ENCODE data around the gene INPP4B.

Gene INPP4B

DNA sequence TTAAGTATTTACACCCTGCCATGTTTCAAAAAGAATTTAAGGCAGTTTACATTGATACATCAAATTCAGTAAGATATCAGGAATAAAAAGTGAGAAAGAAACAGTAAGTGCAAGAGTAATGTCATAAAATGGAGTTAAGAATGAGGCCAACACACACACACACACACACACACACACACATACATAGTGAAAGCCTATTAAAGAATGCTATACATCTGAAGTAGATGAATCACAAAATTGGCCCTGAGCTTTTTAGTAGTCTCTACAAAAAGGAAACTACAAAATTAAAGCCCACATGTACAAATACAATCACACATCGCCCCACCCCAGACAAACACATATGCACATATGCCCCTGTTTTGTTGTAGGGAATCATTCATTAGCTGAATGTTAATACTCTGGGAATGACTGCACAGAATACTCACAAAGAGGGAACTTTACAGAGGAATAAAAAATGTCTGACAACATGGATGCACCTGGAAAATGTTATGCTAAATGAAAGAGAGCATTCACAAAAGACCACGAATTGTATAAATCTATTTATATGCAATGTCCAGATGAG, 780.9 kb downstream of the INPP4B start:
- Histone ChIP-seq H3K9me3 (replicated peaks in 1 of 11) (peaks cover 0 to 7% (median 0%) of the 10 kb centered on the region in 11 experiments; a peak in 2 of 22 replicates), H3K4me1 (no peaks in the 10 kb centered on the region), H4K20me1 (no peaks in the 10 kb centered on the region), H3K36me3 (no peaks in the 10 kb centered on the region), H3K4me3 (no peak overlapping the region), H3K27me3 (no peaks in the 10 kb centered on the region), H3K27ac (no peak overlapping the region), H3K9ac (no peak overlapping the region), H3K4me2 (no peak overlapping the region)
- no peak for TF ChIP-seq Cebpa-rat (IDR thresholded peaks at IDR 0.05)

DNA sequence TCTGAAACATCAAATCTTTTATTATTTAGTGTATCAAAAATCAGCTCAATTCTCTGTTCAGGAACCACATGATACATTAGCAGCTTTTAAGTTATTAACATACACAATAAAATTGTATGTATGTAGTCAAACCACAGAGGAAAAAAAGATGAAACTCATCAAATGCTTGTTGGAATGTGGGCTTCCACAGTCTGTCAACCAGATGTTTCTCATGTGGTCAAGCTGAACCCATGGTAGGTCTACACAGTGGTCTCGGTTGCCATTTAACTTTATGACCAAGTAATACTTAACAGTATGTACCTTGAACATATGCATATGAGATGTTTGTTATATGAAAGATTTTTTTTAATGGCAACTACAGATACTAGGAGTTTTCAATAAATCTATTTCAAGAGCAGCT, 781.9 kb downstream of the INPP4B start:
- Histone ChIP-seq H3K9me3 (replicated peaks in 1 of 11) (peaks cover 0 to 7% (median 0%) of the 10 kb centered on the region in 11 experiments; a peak in 2 of 22 replicates), H3K4me3 (no peak overlapping the region), H3K27me3 (no peaks in the 10 kb centered on the region), H4K20me1 (no peaks in the 10 kb centered on the region), H3K4me1 (no peaks in the 10 kb centered on the region), H3K36me3 (no peaks in the 10 kb centered on the region), H3K4me2 (no peak overlapping the region), H3K9ac (no peak overlapping the region), H3K27ac (no peak overlapping the region)
- no peak for TF ChIP-seq Cebpa-rat (IDR thresholded peaks at IDR 0.05)

DNA sequence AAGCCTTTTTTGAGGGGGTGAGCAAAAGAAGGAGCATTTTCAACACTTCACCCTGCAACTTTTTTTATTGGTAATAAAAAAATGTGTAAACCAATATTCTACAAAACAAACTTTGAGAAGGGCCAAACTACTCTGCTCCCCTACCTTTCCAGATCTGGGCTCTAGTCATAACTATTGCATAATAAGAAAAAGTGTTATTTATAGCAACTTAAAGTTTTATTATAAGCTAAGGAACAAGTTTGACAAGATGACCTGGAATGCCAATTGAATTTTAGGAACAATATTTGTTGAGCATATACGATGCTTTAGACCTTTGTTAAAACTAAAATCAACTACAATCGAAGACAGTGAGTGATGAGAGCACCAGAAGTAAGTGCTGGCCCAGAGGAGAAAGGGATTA, 800.1 kb downstream of the INPP4B start:
- H3K4me1 ChIP-seq: no peaks in the 10 kb centered on the region
- H3K4me3 ChIP-seq: no peak overlapping the region
- H3K27ac ChIP-seq: no peak overlapping the region
- no peak overlapping the region for H3K9ac ChIP-seq
- H4K20me1 ChIP-seq: no peaks in the 10 kb centered on the region
- H3K36me3 ChIP-seq: no peaks in the 10 kb centered on the region
- no peaks in the 10 kb centered on the region for H3K9me3 ChIP-seq (replicated peaks in 1 of 11)
- TF ChIP-seq Cebpa-rat (IDR thresholded peaks at IDR 0.05): no peak
- H3K27me3 ChIP-seq: no peaks in the 10 kb centered on the region
- H3K4me2 ChIP-seq: no peak overlapping the region

DNA sequence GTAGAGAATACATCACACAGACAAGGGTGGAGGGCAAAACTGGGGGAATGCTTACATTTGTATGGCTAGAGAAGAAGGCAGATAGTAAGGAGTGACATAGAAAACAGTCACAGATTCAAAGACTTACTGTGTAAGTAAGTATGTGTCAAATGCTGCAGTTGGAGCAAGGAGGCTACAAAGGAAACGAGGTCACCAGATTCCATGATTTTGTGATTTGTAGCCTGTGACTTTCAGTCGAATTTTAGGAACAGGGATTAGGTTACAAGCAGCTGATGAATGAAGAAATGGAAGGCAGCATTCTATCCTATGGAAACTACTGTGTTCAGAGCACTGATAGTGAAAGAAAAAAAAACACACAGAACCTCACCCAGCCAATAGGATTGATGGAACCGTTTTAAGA, 801.8 kb downstream of the INPP4B start:
- H3K4me2 ChIP-seq: no peak overlapping the region
- no peaks in the 10 kb centered on the region for H3K27me3 ChIP-seq
- H3K36me3 ChIP-seq: no peaks in the 10 kb centered on the region
- no peaks in the 10 kb centered on the region for H3K9me3 ChIP-seq (replicated peaks in 1 of 11)
- no peaks in the 10 kb centered on the region for H4K20me1 ChIP-seq
- H3K27ac ChIP-seq: no peak overlapping the region
- TF ChIP-seq Cebpa-rat (IDR thresholded peaks at IDR 0.05): no peak
- H3K4me3 ChIP-seq: no peak overlapping the region
- H3K9ac ChIP-seq: no peak overlapping the region
- no peaks in the 10 kb centered on the region for H3K4me1 ChIP-seq

DNA sequence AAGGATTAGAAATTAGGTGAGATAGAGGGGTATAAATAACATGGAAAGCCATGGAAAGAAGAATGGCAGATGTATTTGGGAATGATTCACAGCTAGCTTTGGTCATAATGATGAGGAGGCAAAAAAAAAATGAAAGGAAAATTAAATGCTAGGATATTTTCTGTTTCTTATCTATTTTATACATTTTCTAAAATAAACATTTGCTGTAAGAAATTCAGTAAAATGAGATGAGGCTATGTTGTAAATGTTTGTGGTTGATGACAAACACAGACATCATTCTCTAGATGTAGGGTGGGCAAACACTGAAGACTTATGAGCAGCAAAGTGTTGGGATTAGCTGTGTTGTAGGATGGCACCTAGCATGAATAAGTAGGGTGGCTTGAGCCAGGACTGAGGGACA, 802.6 kb downstream of the INPP4B start:
- no peaks in the 10 kb centered on the region for H3K4me1 ChIP-seq

DNA sequence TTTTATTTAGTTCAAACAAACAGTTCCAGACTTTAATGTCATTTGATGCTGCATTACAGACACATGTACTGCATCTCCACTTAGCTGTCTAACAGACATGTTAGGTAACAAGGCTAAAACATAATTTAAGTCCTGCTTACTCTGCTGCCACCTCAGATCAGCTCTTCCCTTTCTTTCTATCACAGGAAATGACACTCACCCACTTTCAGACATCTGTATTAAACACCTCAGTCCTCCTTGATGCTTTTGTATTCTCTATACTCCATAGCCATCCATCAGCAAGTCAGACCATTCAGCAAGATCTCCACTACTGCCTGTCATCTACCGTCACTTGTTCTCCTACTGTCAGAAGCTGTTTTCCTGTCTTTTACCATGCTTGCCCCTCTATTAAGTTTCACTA, 804.3 kb downstream of the INPP4B start:
- no peak overlapping the region for H3K4me3 ChIP-seq
- no peak overlapping the region for H3K9ac ChIP-seq
- H3K4me1 ChIP-seq: no peaks in the 10 kb centered on the region
- no peak overlapping the region for H3K4me2 ChIP-seq
- TF ChIP-seq Cebpa-rat (IDR thresholded peaks at IDR 0.05): no peak
- no peaks in the 10 kb centered on the region for H3K27me3 ChIP-seq
- no peaks in the 10 kb centered on the region for H3K9me3 ChIP-seq (replicated peaks in 1 of 11)
- no peaks in the 10 kb centered on the region for H4K20me1 ChIP-seq
- H3K27ac ChIP-seq: no peak overlapping the region
- no peaks in the 10 kb centered on the region for H3K36me3 ChIP-seq

More for the DNA sequence above, 802.6 kb downstream of the INPP4B start:
- no peak overlapping the region for H3K9ac ChIP-seq
- H4K20me1 ChIP-seq: no peaks in the 10 kb centered on the region
- no peaks in the 10 kb centered on the region for H3K9me3 ChIP-seq (replicated peaks in 1 of 11)
- no peak overlapping the region for H3K4me2 ChIP-seq
- no peaks in the 10 kb centered on the region for H3K36me3 ChIP-seq
- TF ChIP-seq Cebpa-rat (IDR thresholded peaks at IDR 0.05): no peak
- no peak overlapping the region for H3K4me3 ChIP-seq
- no peak overlapping the region for H3K27ac ChIP-seq
- H3K27me3 ChIP-seq: no peaks in the 10 kb centered on the region

DNA sequence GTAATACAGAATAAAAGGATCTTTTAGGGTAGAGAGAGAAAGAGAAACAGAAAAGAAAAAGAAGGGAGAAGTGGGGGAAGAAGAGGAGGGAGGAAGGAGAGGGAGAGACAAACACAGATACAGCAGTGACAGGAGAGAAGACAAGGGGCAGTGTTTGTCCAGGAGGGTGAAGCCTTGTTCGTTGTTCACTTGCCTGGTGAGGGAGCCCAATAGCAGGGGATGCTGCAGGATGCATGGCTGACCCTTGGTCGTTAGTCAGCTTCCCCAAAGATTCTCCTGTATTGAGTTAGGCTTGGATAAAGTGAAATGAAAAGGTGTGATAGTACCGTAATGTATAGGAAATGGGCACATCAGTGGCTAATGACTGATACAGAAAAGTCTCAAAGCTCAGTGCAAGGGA, 806.1 kb downstream of the INPP4B start:
- Histone ChIP-seq H4K20me1 (no peaks in the 10 kb centered on the region), H3K36me3 (no peaks in the 10 kb centered on the region), H3K4me2 (no peak overlapping the region), H3K9me3 (replicated peaks in 1 of 11) (no peaks in the 10 kb centered on the region), H3K27me3 (no peaks in the 10 kb centered on the region), H3K27ac (no peak overlapping the region), H3K9ac (no peak overlapping the region), H3K4me1 (peaks cover 0 to 6% (median 2%) of the 10 kb centered on the region in 10 experiments; a peak in 4 of 20 replicates), H3K4me3 (no peak overlapping the region)
- TF ChIP-seq Cebpa-rat (IDR thresholded peaks at IDR 0.05): no peak

DNA sequence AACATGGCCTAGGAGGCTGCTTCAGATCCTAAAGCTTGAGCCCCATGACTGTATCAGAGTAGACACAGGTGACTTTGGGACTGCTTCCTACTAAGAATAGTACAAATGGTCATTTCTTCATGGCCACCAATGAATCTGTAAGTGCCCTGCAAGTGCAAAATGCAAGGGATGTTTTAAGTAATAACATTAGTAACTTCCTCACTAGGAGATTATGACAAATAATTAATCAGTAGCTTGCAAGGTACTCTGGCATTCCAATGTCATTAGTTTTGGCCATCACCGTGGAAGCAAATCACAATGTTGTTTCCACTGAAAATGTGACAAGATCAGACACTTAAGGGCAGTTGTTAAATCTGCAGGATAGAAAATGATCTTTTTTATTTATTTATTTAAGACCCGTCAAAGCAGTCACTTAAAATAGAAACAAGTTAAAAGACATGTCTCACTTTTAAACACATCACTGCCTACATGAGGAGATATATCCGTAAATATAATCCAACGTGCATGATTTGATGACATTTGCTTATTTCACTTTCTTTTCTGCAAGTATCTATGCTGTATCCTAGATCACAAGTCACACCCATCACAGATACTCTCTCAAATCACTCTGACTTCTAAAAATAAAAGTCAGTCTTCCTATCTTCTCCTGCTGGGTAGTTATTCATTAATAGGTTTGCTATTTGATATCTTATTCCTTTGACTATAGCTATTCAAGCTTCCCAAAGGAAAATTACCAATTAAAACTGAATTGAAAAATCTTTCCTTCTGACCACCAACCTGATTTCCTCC, 809.1 kb downstream of the INPP4B start:
- Histone ChIP-seq H3K36me3 (no peaks in the 10 kb centered on the region), H3K9me3 (replicated peaks in 1 of 11) (no peaks in the 10 kb centered on the region), H4K20me1 (no peaks in the 10 kb centered on the region), H3K9ac (no peak overlapping the region), H3K27ac (no peak overlapping the region), H3K4me2 (no peak overlapping the region), H3K27me3 (no peaks in the 10 kb centered on the region), H3K4me1 (peaks cover 0 to 6% (median 2%) of the 10 kb centered on the region in 10 experiments; a peak in 4 of 20 replicates), H3K4me3 (no peak overlapping the region)
- no peak for TF ChIP-seq Cebpa-rat (IDR thresholded peaks at IDR 0.05)

DNA sequence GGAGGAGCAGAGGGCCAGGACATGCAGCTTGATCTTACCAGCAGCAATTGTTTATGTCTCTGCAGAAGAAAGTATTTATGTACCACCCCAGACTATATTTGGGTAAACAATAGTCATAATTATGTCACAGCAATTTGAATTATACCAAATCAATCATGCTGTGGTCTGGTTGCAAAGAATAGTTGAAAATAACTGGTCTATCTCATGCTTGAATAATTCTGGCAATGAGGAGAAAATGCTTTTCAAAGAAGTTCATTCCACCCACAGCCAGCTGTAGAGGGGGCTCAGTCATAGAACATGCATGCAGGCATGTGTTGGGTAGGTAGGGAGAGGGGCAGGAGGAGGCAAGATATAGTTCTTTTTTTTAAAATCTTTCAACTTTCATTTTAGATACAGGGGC, 810.5 kb downstream of the INPP4B start:
- H3K36me3 ChIP-seq: no peaks in the 10 kb centered on the region
- no peaks in the 10 kb centered on the region for H4K20me1 ChIP-seq
- no peaks in the 10 kb centered on the region for H3K27me3 ChIP-seq
- no peak overlapping the region for H3K27ac ChIP-seq
- no peak overlapping the region for H3K9ac ChIP-seq
- TF ChIP-seq Cebpa-rat (IDR thresholded peaks at IDR 0.05): no peak
- no peak overlapping the region for H3K4me3 ChIP-seq
- H3K9me3 ChIP-seq (replicated peaks in 1 of 11): no peaks in the 10 kb centered on the region
- H3K4me2 ChIP-seq: no peak overlapping the region
- H3K4me1 ChIP-seq: peaks cover 0 to 6% (median 2%) of the 10 kb centered on the region in 10 experiments; a peak in 4 of 20 replicates

DNA sequence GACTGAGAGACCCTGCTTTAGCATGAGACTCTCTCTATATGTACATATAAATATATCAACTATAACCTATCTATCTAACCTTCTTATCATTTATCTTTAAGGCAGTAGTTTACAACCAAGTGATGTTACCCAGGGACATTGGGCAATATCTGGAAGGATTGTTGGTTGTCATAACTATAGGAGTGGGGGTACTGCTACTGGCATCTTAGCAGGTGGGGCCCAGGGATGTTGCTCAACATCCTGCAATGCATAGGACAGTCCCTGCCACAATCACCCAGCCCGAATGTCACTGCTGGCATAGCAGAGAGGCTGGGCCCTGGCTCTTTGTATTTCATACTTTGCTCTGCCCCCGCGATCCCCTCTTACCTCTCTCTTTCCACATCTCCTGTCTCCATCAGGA, 812.0 kb downstream of the INPP4B start:
- Histone ChIP-seq H3K9ac (no peak overlapping the region), H3K36me3 (no peaks in the 10 kb centered on the region), H3K27ac (no peak overlapping the region), H3K4me2 (no peak overlapping the region), H4K20me1 (no peaks in the 10 kb centered on the region), H3K27me3 (no peaks in the 10 kb centered on the region), H3K9me3 (replicated peaks in 1 of 11) (no peaks in the 10 kb centered on the region), H3K4me1 (peaks cover 0 to 6% (median 2%) of the 10 kb centered on the region in 10 experiments; a peak in 4 of 20 replicates), H3K4me3 (no peak overlapping the region)
- TF ChIP-seq Cebpa-rat (IDR thresholded peaks at IDR 0.05): no peak
